Activated T-helper 1 cell treated with anti-CD3 and anti-CD28 coated beads, Interleukin-2, amount 50 U/mL, for 16 hours (primary cell): ENCODE measurements around the gene SLC10A2.

Source experiments
- DNase-seq, 2 donors: peaks; one replicate each; pipeline ENCODE4 v3.0.0-alpha.2; 2020; ENCODE audit warnings: low read depth in 1 of 2, low spot score in 1 of 2

Gene SLC10A2

DNA sequence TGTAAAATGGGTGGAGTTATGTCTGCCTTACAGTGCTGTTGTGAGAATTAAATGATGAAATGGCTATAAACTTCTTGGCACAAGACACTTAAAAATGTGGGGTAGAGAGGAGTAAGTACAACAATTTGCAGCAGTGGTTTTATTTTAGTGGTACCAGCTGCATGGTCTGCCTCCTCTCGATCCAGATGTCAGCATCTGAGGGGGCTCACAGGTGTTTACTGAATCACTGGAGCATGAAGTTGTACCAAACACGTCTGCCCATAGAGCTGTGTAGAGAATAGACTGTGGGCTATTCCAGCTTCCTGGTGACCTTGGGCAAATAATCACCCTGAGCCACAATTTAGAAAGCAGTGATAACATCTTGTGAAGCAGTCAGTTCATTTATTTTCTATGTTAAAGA lies 11.1 kb downstream of the SLC10A2 start:
- DNase-seq: no peak

DNA sequence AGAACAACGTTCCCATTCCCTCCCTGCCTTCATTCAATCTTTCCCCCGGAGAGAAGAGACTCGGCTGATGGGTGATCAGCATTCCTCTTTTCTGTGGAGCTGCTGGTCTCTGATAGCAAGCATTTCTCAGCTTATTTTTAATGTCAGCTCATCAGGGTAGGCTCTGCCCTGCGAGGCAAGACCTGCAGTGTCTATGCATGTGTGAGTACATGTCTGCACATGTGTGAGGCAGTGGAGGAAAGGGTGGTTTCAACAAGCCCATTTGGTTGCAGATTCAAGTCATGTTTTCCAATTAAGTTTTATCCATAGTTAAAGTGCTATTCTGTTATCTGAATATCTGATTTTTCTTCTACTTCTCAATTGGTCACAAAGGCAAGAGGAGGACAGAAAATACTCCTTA lies 19.5 kb downstream of the SLC10A2 start:
- DNase-seq: no peak

DNA sequence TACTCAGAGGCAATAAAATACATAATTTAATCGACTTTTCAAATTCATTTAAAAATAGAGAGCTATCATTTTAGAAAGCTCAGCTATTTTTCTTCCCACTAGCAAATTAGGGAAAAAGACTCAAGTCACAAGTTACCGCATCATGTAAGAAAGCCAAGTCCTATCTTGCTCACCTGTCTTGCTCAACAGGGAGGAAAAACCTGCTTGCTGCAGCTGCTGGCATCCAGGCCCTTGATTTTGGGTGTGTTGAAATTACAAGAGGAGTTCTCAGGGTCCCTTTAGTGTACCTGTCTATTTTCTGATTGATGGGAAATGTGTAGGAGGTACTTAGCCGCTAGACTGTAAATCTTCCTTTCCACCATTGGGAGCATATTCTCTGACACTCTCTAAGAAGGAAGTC lies 22.2 kb downstream of the SLC10A2 start:
- DNase-seq: no peak

DNA sequence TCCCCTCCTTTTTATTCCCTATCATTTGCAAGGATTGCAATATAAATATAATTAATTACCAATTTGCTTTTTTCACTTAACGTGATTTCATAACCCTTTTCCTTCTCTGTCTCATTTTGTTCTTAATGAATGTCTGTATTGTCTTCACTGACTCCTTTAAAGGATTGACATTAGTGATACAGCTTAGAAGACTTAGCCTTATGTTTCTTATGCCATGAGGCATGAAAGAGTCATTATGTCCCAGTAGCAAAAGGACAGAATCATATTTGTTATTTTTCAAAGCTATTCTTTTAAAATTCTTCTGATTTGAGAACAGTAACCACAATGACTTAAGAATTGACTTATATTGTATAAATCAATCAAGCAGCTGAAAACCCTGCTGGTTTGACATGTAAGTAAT lies 26.2 kb downstream of the SLC10A2 start:
- no peak for DNase-seq

DNA sequence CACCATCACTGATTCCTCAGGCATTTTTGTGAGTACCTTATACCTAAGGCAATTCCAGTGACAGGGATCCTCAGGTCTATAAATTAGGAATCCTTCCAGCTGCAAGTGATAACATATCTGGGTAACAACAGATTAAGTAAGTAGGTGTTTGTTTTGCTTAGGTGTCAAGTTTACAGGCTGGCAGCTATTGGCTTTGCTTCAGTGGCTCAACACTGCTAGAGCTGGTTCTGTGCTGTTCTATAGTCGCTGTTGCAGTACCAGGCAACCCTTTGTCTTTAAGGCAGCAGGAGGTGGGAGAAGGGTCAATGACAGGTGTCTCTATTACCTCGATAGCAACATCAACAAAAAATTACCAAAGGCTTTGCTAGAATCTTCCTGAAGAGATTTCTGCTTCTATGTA lies 27.0 kb downstream of the SLC10A2 start:
- DNase-seq: no peak

DNA sequence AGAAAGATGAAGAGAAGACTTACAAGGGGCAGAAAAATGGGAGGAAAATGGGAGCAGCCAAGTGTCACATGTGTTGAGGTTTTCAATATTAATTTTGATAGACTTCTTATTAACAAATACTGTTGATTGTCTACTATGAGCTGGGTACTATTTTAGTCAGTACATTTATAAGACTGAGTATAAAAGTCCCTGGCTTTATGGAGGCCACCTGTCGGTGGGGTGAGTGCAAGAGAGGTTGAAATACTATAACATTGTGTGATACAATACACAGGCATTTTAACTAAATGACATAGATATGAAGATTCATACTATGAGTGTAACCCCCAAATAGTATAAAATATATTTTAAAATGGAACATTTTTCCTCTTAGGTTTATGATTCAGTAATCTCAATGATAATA lies 29.9 kb downstream of the SLC10A2 start:
- DNase-seq: no peak

DNA sequence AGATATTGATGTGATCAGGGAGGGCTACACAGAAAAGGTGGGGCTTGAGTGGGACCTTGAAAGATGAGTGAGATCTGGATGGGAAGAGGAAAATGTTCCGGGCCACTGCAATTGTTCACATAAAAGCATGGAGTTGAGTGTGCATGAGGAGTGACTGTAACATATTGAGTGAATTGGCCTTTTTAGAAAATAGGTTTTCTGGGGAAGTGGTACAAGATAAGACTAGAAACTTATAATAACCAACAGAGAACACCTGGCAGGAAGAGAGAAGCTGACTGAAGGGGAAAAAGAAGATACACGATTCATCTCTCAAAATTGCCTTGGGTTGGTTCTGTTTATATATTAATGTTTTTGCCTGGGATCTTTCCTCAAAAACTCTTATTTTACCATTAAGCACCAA lies 32.2 kb downstream of the SLC10A2 start:
- no peak for DNase-seq

DNA sequence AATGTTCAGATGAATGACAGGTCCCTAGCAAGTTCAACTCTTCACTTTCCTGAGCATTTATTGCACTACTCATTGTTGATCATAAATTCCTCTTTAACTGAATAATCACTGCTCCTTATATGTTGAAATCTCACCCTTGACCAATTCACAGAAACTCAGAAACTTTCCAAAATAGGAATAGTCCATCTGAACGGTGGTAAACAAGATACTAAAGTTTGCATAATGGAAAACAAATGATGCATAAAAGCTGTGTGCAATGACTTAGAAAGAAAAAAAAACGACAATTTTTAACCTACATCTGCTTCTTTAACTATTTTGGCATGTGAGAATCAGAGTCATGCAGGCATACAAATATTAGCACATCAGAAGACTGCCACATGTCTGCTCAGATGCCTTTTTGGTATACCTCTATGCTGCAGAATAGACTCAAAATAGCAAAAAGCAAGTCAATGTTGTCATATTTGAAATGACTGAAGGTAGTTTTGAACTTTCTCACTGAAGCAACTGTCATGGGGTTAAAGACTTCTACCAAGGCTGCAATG lies 34.8 kb downstream of the SLC10A2 start:
- no peak for DNase-seq

DNA sequence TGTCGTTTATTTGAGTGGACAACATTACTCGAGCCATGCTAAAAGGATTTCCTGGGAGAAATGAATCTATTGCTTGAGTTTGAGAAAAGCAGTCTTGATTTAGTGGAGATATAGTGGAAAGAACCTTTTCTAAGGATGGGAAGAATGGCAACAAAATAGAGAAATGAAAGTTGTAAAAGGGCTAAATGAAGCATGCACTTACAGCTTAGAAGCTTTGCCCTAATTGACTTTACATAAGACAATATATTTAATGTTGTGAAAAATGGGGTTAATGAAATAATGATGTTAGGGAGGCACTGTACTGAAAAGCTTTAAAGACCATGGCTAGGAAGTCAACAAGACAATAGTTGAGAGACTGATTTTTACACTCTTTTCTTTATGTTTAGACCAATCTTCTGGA lies 35.4 kb downstream of the SLC10A2 start:
- DNase-seq: no peak

DNA sequence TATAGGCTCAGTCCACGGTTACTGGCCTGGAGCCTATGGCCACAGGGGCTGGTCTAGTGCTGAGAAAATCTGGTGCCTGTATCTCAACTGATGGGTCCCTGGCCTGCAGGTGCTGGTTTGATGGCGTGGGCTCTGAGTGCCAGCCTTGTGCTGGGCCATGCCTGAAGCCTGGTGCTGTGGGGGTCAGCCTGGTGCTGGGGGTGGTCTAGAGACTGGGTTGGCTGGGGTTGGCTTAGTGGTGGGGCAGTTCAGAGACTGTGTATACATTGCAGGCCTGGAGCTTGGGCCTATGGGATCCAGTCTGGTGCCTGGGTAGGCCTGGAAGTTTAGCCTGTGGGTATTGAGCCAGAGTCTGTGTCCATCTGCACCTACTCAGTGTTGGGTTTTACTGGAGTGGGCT lies 36.4 kb downstream of the SLC10A2 start:
- no peak for DNase-seq

DNA sequence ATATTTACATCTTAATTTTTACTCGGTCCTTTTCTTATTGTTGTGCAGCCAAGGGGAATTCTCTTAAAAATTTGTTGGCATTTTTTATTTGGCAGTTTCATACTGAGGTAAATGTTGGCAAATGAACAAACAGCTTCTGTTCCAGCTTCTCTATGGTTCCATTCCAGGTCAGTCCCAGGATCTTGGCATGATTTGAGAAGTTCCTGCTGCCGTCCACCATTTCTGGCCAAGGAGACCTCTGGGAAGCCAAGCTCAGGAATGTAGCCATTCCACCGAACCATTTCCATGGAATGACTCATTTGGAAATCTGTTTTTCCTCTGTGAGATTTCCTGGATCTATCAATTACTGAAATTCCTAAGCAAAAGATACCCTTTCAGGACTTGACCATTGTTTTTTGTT lies 43.9 kb downstream of the SLC10A2 start:
- no peak for DNase-seq

DNA sequence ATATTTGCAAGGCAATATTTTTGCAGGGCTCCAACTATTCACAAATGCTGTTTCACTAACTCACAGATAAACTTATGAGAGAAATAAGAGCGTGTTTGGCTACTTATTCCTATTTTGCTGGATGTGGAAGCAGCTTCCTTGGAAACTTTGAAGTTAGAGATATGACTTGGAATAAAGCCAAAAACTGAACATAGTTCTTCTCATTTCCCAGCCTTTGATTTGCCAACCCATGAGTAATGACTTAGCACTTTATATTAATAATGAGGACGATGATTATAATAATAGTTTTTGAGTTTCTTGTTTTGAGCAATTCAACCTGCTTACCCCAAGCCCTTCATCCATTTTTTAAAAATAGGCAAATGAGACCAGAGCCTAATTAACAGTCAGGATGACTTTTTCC lies 47.7 kb downstream of the SLC10A2 start:
- DNase-seq: no peak

DNA sequence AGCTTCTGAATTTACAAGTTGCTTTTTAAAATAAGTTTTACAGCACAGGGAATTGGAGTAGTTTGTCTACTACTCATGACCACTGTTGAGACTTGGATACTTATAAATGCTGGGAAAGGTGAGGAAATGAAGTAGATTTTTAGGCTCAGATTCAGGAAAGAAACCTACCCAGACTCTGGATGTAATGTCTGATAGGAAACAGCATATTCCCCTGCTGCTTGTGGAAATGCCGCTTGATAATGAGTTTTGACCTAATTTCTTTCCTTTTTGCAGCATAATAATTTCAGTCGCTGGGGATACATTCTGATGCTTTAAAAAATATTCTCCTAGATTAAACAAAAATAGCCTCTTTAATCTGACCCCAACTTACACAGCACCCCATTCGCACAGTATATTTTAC lies 53.6 kb downstream of the SLC10A2 start:
- no peak for DNase-seq

DNA sequence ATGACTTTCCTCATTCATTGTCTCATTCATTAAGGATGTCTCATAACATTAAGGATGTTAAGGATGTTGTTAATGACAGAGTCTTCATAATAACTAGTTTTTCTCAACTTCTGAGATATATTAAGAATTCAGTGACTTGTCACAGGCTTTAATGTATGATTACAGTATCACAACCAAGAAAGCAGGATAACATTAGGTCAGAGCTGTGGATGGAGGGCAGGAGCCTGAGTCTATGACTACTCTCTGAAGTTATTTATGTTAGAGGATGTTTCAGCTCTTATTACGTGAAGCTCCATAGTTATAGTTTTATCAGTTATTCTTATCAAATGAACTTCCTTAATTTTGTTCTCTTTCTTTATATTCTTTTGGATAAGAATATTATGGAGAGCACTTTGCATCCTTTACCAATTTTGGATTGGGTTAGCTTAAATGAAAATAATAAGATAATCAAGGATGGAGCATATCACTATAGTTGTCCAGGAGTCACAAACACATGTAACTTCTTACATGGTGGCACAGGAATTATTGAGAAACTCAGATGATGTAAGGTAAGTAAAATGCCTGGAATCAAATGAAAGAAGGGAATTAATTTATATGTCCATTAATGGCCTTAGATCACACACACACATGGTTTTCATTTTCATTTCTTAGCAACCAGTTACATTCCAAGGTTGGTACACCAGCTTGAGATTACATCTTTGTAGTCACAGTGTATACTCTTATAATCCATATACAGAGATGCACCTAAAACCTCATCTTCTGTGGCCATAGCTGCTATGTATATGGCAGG lies 57.0 kb downstream of the SLC10A2 start:
- no peak for DNase-seq

DNA sequence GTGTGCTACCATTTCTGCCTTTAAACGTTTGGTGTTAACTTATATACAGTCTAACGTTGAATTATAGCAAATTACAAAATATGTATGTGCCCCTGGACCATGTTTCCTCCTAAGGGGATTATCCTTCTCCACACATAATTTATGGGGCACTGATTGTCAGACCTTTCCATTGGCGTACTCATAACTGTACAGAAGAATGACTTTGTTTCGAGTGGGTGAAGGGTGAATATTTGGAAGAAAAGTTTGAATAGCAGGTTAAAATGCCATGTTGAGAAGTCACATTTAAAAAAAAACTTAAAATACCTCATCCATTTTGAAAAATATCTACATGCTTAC lies 58.8 kb downstream of the SLC10A2 start:
- no peak for DNase-seq

DNA sequence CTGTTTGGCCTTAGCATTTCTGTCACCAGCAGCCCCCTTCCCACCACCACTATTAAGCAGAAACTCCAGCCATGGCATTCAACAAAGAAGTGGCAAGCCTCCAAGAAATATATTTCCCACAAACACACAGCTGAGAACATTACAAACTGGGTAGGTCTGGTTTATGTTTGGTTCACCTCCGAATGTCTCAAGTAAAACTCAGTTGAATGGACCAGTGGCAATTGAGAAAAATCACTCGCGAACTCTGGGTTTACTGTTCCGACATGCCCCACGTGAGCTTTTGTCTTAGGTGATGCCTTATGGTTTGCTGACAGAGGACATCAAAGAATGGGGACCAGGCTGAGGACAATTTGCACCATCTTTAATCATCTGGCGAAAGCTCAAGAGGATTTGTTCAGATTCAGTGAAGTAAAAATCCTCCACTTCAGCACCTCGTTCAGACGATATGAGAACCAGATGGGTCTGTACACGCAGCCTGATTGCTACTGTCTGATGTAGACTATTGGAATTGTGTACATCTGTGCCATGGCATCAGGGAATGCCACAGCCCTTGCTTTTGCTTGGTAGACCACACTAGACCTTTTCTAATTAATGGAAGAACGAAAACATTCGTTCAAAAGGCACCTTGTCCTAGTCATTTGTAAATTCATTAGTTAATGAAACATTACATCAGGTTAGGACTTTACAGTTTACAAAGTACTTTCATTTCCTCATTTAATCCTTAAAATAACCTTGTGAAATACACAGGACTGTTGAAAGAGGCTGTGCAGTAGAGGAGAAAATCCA lies 59.4 kb downstream of the SLC10A2 start:
- DNase-seq: no peak

DNA sequence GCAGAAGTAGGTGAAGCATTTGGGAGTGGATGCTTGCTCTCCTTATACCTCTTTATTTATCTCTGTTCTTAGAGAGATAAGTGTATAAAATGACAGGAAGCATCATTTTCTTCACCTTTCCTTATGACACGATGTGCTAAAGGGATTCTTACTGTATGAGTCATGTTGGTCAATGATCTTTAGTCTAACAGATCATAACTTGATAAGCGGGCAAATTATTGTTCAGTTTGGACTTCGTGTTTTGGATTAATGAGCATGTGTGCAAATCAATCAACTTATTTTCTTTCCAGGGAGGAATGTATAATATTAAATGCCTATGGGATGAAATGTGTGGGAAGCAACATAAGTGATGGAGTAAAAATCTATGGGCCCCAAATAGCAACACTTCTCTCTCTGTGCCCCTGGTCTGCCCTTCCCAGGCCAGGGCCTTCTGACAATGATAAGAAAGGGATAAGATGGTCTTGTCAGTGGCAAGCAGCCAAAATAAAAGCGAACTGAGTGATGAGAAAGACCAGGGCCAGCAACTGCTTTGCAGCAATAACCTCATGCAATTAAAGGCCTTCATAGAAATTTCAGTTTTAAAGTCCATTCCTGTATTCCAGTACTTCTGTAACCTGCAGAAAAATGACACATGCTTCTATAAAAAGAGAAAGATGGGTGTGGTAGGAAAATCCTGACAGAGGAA lies 61.4 kb downstream of the SLC10A2 start:
- DNase-seq: no peak

DNA sequence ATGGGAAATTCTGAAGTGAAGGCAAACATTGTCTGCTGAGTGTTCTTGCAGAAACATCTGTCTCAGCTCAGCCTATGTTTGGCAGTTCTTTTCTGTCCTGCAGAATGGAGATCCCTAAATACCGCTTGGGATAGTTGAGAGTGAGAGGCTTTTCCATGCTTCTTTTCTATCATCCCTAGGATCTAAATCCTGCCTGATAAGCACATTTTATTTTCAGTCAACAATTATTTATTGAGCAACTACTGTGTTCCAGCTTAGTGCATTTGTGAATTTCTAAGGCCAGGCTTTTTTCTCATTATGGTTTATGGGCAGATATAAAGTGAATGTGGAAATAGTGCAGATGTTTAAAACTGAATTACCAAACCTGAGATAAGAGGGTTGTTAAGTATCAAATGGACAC lies 62.6 kb downstream of the SLC10A2 start:
- no peak for DNase-seq

DNA sequence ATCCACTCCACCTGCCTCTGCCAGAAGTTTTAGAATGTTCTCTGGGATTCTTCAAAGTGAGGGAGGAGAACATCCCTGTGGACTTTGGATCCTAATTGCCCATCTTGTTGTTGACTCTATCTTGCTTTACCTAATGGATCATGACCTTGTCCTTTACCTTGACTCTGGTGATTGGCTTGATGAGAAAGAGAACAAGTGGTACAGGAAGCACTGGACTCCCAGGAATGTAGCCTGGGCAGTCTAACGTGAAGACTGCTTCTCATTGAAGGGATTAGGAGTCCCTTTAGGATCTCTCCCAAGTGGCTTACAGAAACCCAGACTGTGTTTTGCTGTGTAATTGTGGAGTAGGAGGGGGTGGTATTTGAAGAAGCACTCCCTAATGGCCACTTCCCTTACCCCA lies 63.9 kb downstream of the SLC10A2 start:
- no peak for DNase-seq

DNA sequence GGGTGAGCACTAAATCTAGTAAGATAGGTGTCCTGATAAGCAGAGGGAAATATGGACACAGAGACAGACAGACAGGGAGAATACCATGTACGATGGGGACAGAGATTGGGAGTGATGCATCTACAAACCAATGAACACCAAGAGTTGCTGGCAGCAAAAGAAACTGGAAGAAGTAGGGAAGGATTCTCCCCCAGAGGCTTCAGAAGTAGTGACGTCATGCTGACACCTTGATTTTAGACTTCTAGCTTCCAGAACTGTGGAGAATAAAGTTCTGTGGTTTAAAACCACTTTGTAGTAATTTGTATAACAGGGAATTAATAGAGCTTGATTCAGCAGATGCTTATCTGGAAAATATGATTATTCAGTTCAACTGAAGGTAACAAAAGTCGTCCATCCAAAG lies 66.1 kb downstream of the SLC10A2 start:
- DNase-seq: no peak

DNA sequence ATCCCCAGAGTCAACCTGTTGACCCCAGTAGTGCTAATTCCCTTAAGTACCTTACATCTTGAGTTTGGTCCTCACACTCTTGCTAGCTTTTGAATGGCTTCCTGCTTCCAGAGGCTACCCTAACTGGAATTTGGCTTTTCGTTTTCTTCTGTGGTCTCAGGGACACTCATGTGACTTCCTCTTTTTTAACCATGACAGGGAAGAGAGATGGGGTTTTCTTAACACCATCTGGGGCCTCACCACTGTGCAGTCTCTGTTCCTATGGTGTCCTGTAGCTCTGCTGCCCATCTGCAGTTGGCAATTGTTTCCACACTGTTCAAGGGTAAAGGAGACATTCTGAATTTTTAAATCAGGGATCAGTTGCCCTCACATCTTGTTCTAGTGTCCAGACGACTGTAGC lies 66.7 kb downstream of the SLC10A2 start:
- no peak for DNase-seq
